Fibroblast of lung (primary cell): ENCODE results near the gene DYSF.

ENCODE experiments used
- CTCF ChIP-seq, 2 donors: IDR thresholded peaks in 1 of 2; conservative IDR thresholded peaks in 1 of 2; 1 replicate in 1 of 2; 2 replicates in 1 of 2; pipeline ENCODE4 v1.5.1; 2011 to 2012; ENCODE audit warnings: low read length in 2 of 2, control low read depth in 1 of 2, inconsistent platforms in 1 of 2, low read depth in 1 of 2, mild to moderate bottlenecking in 1 of 2
- EZH2 ChIP-seq: IDR thresholded peaks from 2 replicates; pipeline ENCODE4 v1.5.1; 2012; ENCODE audit warnings: low read length, control low read depth, mild to moderate bottlenecking; ENCODE audit errors: missing control alignments

DNA sequence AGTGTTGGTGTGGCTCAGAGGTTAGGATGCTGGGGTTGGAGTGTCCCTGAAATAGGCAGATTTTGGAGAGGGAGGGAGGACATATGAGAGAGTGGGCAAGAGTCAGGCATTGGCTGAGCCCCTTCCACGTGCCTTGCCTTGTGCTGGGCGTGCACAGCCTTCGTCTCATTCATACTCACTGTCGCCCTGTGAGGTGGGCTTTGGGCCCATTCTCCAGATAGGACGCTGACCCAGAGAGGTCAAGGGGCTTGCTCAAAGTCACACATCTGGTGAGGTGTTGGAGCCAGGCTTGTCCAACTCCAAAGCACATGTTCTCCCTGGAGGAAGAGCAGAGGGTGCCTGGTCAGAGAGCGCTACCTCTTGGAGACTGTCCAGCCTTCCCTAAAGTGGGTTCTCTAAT lies 166.8 kb downstream of the DYSF start:
- TF ChIP-seq CTCF (conservative IDR thresholded peaks at IDR 0.05 in 1 of 2, IDR thresholded peaks at IDR 0.05 in 1 of 2; ENCODE audit: low read depth in 1 of 2, low read length in 2 of 2): no peak
- no peak for TF ChIP-seq EZH2
